Immature natural killer cell (primary cell): ENCODE measurements around the gene SEC14L3. TPM values are rescaled to one million over a fixed set of nuclear protein-coding genes. Genes with fewer than 3 reads are reported as not detected.
"Not testable (repeated sequence)": the region's sequence is repeated elsewhere in the genome, so short reads cannot be mapped to it uniquely, and the experiment has no call there.

Experiments
- DNase-seq, 3 donors: peaks; one replicate each; pipeline ENCODE4 v3.0.0; 2022; ENCODE audit warnings: mixed read lengths in 1 of 3
- H3K27ac Mint-ChIP-seq, 6 donors: one replicate each; pipeline ENCODE4 v1.8.0; 2020; ENCODE audit warnings: mixed read lengths in 6 of 6, mild to moderate bottlenecking in 5 of 6, inconsistent platforms in 4 of 6, moderate library complexity in 3 of 6
- H3K27me3 Mint-ChIP-seq, 3 donors: one replicate each; pipeline ENCODE4 v1.8.0; 2020 to 2021; ENCODE audit warnings: low read depth in 3 of 3, mild to moderate bottlenecking in 3 of 3, mixed read lengths in 3 of 3, moderate library complexity in 3 of 3, inconsistent platforms in 1 of 3
- H3K36me3 Mint-ChIP-seq, 3 donors: one replicate each; pipeline ENCODE4 v1.8.0; 2020; ENCODE audit warnings: mixed read lengths in 3 of 3, inconsistent platforms in 2 of 3, mild to moderate bottlenecking in 2 of 3
- H3K4me1 Mint-ChIP-seq, 2 donors: one replicate each; pipeline ENCODE4 v1.8.0; 2020; ENCODE audit warnings: inconsistent platforms in 2 of 2, mild to moderate bottlenecking in 2 of 2, mixed read lengths in 2 of 2, moderate library complexity in 1 of 2
- H3K4me3 Mint-ChIP-seq, 5 donors: one replicate each; pipeline ENCODE4 v1.8.0; 2020; ENCODE audit warnings: mild to moderate bottlenecking in 5 of 5, mixed read lengths in 5 of 5, inconsistent platforms in 3 of 5, moderate library complexity in 3 of 5
- H3K9me3 Mint-ChIP-seq, 6 donors: one replicate each; pipeline ENCODE4 v1.8.0; 2020; ENCODE audit warnings: mild to moderate bottlenecking in 6 of 6, mixed read lengths in 6 of 6, inconsistent platforms in 4 of 6, moderate library complexity in 3 of 6
- polyA plus RNA-seq, 3 donors: library from polyadenylated mRNA; unstranded; fragments of 300-500 nt; fragmentation: Illumina TruSeq; gene quantifications; one replicate each; pipeline ENCODE4 v1.2.3, GENCODE V29; 2021

Gene SEC14L3
- polyA plus RNA-seq, 3 donors from 2014 or later, result not detected

GRCh38 chr22:30474683-30475424 lies 3.0 kb upstream of the SEC14L3 start:
- Mint-ChIP-seq H3K4me3 (no peak overlapping the region), H3K36me3 (no peaks in the 10 kb centered on the region), H3K9me3 (no peaks in the 10 kb centered on the region), H3K4me1 (peaks cover 11 to 12% of the 10 kb centered on the region in 2 donors), H3K27ac (peak overlapping the region in 1 of 6 donors; percentile 21), H3K27me3 (peaks cover 0 to 16% (median 7%) of the 10 kb centered on the region in 3 donors)
- DNase-seq, result no peak

- no peak overlapping the region for H3K27ac Mint-ChIP-seq
- DNase-seq, result no peak
Measured at GRCh38 chr22:30474121-30474520, 2.3 kb upstream of the SEC14L3 start.

DNA sequence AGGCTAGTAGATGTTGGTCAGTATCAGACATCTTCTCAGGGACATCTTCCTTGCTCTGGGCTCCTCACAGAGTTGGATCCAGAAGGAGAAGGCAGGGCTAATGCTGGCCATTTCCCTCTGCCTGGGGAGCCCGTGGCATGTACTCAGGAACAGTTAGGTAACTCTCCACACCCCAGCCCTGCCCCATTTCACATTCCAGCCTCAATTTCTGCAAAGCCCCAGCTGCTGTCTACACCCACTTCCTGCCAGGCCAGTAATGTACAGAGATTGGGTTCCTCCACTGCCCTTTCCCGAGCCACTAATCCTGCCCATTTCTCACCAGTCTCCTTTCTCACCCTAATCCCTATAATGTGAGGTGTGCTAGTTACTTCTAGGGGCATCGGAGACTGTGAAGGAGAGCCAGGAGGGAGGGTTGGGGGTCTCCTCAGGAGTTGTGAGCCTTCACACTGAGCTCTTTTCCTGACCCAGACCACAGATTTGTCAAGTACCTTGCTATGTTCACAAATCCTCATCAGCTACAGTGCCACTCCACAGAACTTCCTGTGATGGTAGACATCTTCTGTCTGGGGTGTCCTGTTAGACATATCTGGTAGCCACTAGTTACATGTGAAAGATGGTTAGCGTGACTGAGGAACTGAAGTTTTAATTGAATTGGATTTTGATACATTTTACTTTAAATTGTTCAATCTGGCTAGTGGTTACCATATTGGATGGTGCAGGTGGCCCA lies 1.3 kb upstream of the SEC14L3 start:
- peak overlapping the region; percentile 46 to 80 (median 72) for H3K27ac Mint-ChIP-seq
- peaks cover 0 to 16% (median 7%) of the 10 kb centered on the region in 3 donors for H3K27me3 Mint-ChIP-seq

More at GRCh38 chr22:30474121-30474520, 2.3 kb upstream of the SEC14L3 start:
- Mint-ChIP-seq H3K9me3 (no peaks in the 10 kb centered on the region), H3K4me3 (no peak overlapping the region), H3K36me3 (no peaks in the 10 kb centered on the region), H3K4me1 (peaks cover 11 to 12% of the 10 kb centered on the region in 2 donors), H3K27me3 (peaks cover 0 to 16% (median 7%) of the 10 kb centered on the region in 3 donors)

GRCh38 chr22:30470655-30471054 lies 1.2 kb downstream of the SEC14L3 start:
- peaks cover 3 to 15% (median 7%) of the 10 kb centered on the region in 3 donors for H3K27me3 Mint-ChIP-seq
- no peaks in the 10 kb centered on the region for H3K36me3 Mint-ChIP-seq
- no peak for DNase-seq
- peaks cover 0 to under 1% (median 0%) of the 10 kb centered on the region in 6 donors for H3K9me3 Mint-ChIP-seq
- H3K4me1 Mint-ChIP-seq, result peaks cover 11 to 12% of the 10 kb centered on the region in 2 donors
- no peak overlapping the region for H3K27ac Mint-ChIP-seq
- H3K4me3 Mint-ChIP-seq, result no peak overlapping the region

More for the DNA sequence above, 1.3 kb upstream of the SEC14L3 start:
- Mint-ChIP-seq H3K36me3 (no peaks in the 10 kb centered on the region), H3K4me3 (peak overlapping the region in 3 of 5 donors; percentile 3 to 54 (median 22)), H3K9me3 (no peaks in the 10 kb centered on the region), H3K4me1 (peaks cover 11 to 12% of the 10 kb centered on the region in 2 donors)
- DNase-seq, result peak; percentile 38 to 43 (median 39)

DNA sequence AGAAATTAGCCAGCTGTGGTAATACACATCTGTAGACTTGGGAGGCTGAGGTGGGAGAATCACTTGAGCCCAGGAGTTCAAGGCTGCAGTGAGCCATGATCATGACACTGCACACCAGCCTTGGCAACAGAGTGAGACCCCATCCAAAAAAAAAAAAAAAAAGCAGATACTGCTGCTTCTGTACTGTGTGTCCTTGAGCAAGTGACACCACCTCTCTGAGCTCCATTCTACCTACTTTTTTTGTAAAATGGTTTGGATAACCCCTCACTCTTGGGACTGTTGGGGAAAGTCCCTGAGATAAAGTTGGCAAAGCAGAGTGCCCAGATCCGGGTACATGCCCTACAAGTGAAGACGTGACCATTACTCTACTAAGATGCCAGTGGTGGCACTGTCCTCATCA lies 2.7 kb downstream of the SEC14L3 start:
- Mint-ChIP-seq H3K4me3 (no peak overlapping the region), H3K27ac (no peak overlapping the region), H3K9me3 (peaks cover 0 to 3% (median 0%) of the 10 kb centered on the region in 6 donors), H3K36me3 (peaks cover 0 to 4% (median 0%) of the 10 kb centered on the region in 3 donors), H3K4me1 (peaks cover 11 to 12% of the 10 kb centered on the region in 2 donors), H3K27me3 (peaks cover 3 to 11% (median 11%) of the 10 kb centered on the region in 3 donors)
- DNase-seq, result no peak

DNA sequence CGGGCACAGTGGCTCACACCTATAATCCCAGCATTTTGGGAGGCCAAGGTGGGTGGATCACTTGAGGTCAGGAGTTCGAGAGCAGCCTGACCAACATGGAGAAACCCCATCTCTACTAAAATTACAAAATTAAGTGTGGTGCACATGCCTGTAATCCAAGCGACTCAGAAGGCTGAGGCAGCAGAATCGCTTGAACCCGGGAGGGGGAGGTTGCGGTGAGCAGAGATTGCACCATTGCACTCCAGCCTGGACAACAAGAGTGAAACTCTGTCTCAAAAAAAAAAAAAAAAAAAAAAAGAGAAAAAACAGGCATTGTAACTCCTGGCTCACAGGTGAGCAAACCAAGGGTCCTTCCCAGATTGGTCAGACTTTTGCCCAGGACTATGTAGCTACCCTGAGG lies 11.3 kb downstream of the SEC14L3 start:
- H3K9me3 Mint-ChIP-seq, H3K36me3 Mint-ChIP-seq, H3K27ac Mint-ChIP-seq, DNase-seq, H3K4me1 Mint-ChIP-seq, H3K4me3 Mint-ChIP-seq: not testable (repeated sequence)
- H3K27me3 Mint-ChIP-seq, result peaks cover 5 to 18% (median 10%) of the 10 kb centered on the region in 3 donors

DNA sequence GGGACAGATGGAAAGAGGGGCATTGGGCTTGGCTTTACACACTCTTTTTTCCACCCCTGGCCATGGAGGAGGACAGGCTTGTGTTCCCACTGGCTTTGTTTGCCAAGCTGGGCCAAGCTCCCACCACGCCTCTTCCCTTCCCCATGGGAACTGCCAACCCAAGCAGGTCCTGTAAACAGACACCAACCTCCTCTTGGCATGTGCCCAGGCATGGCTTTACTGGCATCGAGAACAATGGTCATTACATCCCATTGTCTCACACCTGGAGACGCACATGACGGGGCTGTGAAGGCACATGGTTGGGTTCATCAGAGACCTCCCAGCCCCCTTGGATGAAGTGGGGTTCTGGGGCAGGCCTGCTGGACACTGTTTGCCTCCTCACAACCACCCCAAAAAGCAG lies 11.7 kb downstream of the SEC14L3 start:
- H3K27ac Mint-ChIP-seq, result no peak overlapping the region

DNA sequence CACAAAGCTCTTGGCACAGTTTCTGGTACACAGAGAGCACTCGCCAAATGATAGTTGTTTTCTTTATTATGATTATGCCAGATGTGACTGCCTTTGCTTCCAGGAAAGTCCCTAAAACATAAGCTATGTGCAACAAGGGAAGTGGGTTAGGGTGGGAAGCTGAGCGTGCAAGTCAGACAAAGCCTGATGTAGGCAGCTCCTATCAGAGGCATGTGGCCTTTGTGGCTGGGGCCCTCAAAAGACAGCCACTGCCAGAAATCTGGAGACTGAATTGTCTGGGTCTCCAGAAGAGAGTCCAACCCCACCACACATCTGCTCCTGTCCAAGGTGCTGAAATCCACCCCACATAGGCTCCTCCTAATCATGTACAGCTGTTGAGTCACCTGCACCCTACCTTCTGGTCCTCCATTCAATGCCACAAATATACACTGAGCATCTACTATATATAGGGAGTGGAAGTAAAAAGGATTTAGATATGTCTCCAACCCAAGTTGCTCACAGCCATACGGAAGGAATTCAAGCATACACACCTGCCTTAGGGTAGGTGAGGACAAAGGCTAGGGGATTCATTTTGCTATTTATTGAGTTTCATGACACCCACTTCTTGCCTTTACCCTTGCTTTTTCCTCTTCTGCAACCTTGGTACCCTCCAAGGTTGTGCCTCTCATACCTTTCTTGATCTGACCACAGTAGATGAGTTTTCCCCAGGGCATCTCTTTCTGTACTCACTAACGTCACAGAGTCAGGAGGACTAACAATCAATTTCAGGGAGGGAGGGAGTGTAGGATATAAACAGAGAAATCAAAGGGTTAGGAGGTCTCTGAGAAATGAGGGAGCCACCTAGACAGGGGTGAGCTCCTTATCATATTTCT lies 12.4 kb downstream of the SEC14L3 start:
- Mint-ChIP-seq H3K4me1 (no peaks in the 10 kb centered on the region), H3K9me3 (no peaks in the 10 kb centered on the region), H3K27me3 (peaks cover 5 to 14% (median 6%) of the 10 kb centered on the region in 3 donors), H3K27ac (no peak overlapping the region), H3K4me3 (no peak overlapping the region), H3K36me3 (no peaks in the 10 kb centered on the region)
- DNase-seq, result no peak

More for the DNA sequence above, 11.7 kb downstream of the SEC14L3 start:
- Mint-ChIP-seq H3K4me3 (no peak overlapping the region), H3K27me3 (peaks cover 5 to 18% (median 10%) of the 10 kb centered on the region in 3 donors), H3K9me3 (no peaks in the 10 kb centered on the region), H3K36me3 (peaks cover 0 to 4% (median 0%) of the 10 kb centered on the region in 3 donors), H3K4me1 (no peaks in the 10 kb centered on the region)
- no peak for DNase-seq

- peaks cover 6 to 14% (median 7%) of the 10 kb centered on the region in 3 donors for H3K27me3 Mint-ChIP-seq
- H3K9me3 Mint-ChIP-seq, result no peaks in the 10 kb centered on the region
- H3K27ac Mint-ChIP-seq, result no peak overlapping the region
- no peak for DNase-seq
- H3K36me3 Mint-ChIP-seq, result no peaks in the 10 kb centered on the region
- no peak overlapping the region for H3K4me3 Mint-ChIP-seq
- no peaks in the 10 kb centered on the region for H3K4me1 Mint-ChIP-seq
Measured at GRCh38 chr22:30457981-30458380, 13.8 kb downstream of the SEC14L3 start.

- Mint-ChIP-seq H3K36me3 (no peaks in the 10 kb centered on the region), H3K27me3 (peaks cover 5 to 12% (median 10%) of the 10 kb centered on the region in 3 donors), H3K4me3 (no peak overlapping the region), H3K4me1 (no peaks in the 10 kb centered on the region), H3K9me3 (peaks cover 0 to 4% (median 0%) of the 10 kb centered on the region in 6 donors), H3K27ac (no peak overlapping the region)
- no peak for DNase-seq
Measured at GRCh38 chr22:30455075-30455840, 16.6 kb downstream of the SEC14L3 start.

- Mint-ChIP-seq H3K27ac (no peak overlapping the region), H3K4me3 (no peak overlapping the region), H3K9me3 (peaks cover 0 to 4% (median 0%) of the 10 kb centered on the region in 6 donors), H3K36me3 (no peaks in the 10 kb centered on the region), H3K4me1 (no peaks in the 10 kb centered on the region), H3K27me3 (peaks cover 5 to 11% (median 10%) of the 10 kb centered on the region in 3 donors)
- no peak for DNase-seq
Measured at GRCh38 chr22:30453731-30454510, 17.9 kb downstream of the SEC14L3 start.

- H3K4me3 Mint-ChIP-seq, result no peak overlapping the region
Measured at GRCh38 chr22:30452861-30453260, 19.0 kb downstream of the SEC14L3 start.

More at GRCh38 chr22:30452861-30453260, 19.0 kb downstream of the SEC14L3 start:
- peaks cover 5 to 11% (median 10%) of the 10 kb centered on the region in 3 donors for H3K27me3 Mint-ChIP-seq
- no peaks in the 10 kb centered on the region for H3K36me3 Mint-ChIP-seq
- no peak overlapping the region for H3K27ac Mint-ChIP-seq
- no peaks in the 10 kb centered on the region for H3K4me1 Mint-ChIP-seq
- peaks cover 0 to 4% (median 0%) of the 10 kb centered on the region in 6 donors for H3K9me3 Mint-ChIP-seq
- DNase-seq, result no peak
